Posterior vena cava (tissue), 2 donors: ENCODE measurements around the gene AZU1. TPM values are rescaled to one million over a fixed set of nuclear protein-coding genes. Genes with fewer than 3 reads are reported as not detected.

Experiments
- DNase-seq: peaks from one replicate; pipeline ENCODE4 v3.0.0-alpha.2; 2020; ENCODE audit warnings: low spot score
- intact Hi-C, 2 donors: fragments of 100-400 bp; cut with DNase I; formaldehyde crosslinking; loops; one replicate each; pipeline versions ENCODE4 v1.14.1 to v1.14.2; 2022 to 2023
- microRNA-seq, 2 donors: library from miRNA; unstranded; fragments of <30 nt; microRNA quantifications; one replicate each; pipeline ENCODE4 v1.2.0, GENCODE V29; 2020 to 2021; ENCODE audit warnings: borderline microRNAs expressed in 2 of 2
- total RNA-seq, 2 donors: library from RNA; stranded (reverse); fragmentation: NEBNext Ultra II Directional; extraction: Animal tissue kit (Norgen Biotek cat#: 25700); gene quantifications; one replicate each; pipeline ENCODE4 v1.2.1, GENCODE V29; 2021
- donor health status: DM: yes; HTN: yes; CAD: no.
- donor health status: DM: yes; HTN: yes; CAD: no.

Gene AZU1
- total RNA-seq, 2 donors from 2014 or later, result 0.29 TPM; not detected in 1

DNA sequence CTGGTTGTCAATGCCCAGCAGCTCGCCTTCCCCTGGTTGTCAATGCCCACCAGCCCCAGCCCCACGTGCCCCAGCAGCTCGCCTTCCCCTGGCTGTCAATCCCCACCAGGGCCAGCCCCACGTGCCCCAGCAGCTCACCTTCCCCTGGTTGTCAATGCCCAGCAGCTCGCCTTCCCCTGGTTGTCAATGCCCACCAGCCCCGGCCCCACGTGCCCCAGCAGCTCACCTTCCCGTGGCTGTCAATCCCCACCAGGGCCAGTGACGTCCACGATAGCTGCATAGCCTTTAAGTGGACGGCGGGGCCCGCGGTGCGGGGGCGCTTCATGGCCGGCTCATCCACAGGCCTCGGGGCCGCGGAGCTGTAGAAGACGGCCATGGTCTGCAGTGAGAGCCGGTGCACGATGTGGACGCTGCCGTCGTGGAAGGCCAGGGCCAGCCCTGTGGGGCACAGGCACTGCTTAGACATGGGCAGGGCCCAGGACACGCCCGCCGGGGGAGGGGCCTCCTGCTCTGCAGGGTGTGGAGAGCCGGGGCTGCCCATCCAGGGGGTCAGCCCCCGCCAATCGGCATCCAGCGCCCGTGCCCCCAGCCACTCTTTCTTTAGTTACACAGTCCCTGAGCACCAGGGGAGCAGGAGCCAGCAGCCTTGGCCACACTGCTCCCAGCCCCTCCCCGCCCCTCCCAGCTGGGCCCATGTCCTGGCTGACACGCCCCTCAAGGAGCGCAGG is 52.2 kb downstream of the AZU1 start:
- intact Hi-C loops, result loop anchor here in 1 of 2 donors (10.0 kb wide), 1 partner anchor 295 kb away; the partner anchor contains the start of gene SBNO2
- DNase-seq, result peak; percentile 70

Small RNAs within 50 kb of the gene (microRNA-seq; reads per million reads assigned to microRNA genes)
- 1.6 to 3.5 reads per million in 2 donors for gene MIR3187
- 0.26 to 0.32 reads per million in 2 donors for gene MIR4745

Other genes with a start within 250 kb of the AZU1 start
- gene HCN2, start 238.0 kb upstream of the AZU1 start, total RNA-seq, result under 1 TPM; 0.10 to 0.37 TPM
- gene POLRMT, start 194.3 kb upstream of the AZU1 start, total RNA-seq, result 10 to 100 TPM; 25.6 to 30.7 TPM
- under 1 TPM in 1 of 2 donors, not detected in 1; 0.37 TPM for gene FGF22, start 188.0 kb upstream of the AZU1 start, total RNA-seq
- gene RNF126, start 164.6 kb upstream of the AZU1 start, total RNA-seq, result 10 to 100 TPM; 24.5 to 27.1 TPM
- gene FSTL3, start 151.4 kb upstream of the AZU1 start, total RNA-seq, result 100 to 1,000 TPM; 234 to 270 TPM
- gene PRSS57, start 132.4 kb upstream of the AZU1 start, total RNA-seq, result not detected
- 100 to 1,000 TPM in 1 of 2 donors, 10 to 100 TPM in 1; 89.6 to 128 TPM for gene PALM, start 118.9 kb upstream of the AZU1 start, total RNA-seq
- gene MISP, start 76.7 kb upstream of the AZU1 start, total RNA-seq, result under 1 TPM in 1 of 2 donors, not detected in 1; 0.14 TPM
- gene PTBP1, start 30.4 kb upstream of the AZU1 start, total RNA-seq, result 100 to 1,000 TPM; 151 to 168 TPM
- gene PLPPR3, start 5.9 kb upstream of the AZU1 start, total RNA-seq, result not detected
- gene PRTN3, start 13.2 kb downstream of the AZU1 start, total RNA-seq, result under 1 TPM in 1 of 2 donors, not detected in 1; 0.38 TPM
- 1 to 10 TPM in 1 of 2 donors, under 1 TPM in 1; 0.33 to 2.2 TPM for gene ELANE, start 24.5 kb downstream of the AZU1 start, total RNA-seq
- 100 to 1,000 TPM; 122 to 297 TPM for gene CFD, start 31.8 kb downstream of the AZU1 start, total RNA-seq
- 10 to 100 TPM; 29.4 to 33.6 TPM for gene MED16, start 65.3 kb downstream of the AZU1 start, total RNA-seq
- gene RNU6-9, start 65.6 kb downstream of the AZU1 start, total RNA-seq, result not detected
- gene R3HDM4, start 85.4 kb downstream of the AZU1 start, total RNA-seq, result 10 to 100 TPM; 36.2 to 41.5 TPM
- not detected for gene KISS1R, start 89.5 kb downstream of the AZU1 start, total RNA-seq
- 1 to 10 TPM; 6.3 to 10.0 TPM for gene ARID3A, start 98.2 kb downstream of the AZU1 start, total RNA-seq
- 10 to 100 TPM; 13.4 to 17.2 TPM for gene WDR18, start 156.5 kb downstream of the AZU1 start, total RNA-seq
- gene GRIN3B, start 172.6 kb downstream of the AZU1 start, total RNA-seq, result under 1 TPM in 1 of 2 donors, not detected in 1; 0.05 TPM
- 10 to 100 TPM; 96.5 to 99.8 TPM for gene TMEM259, start 193.3 kb downstream of the AZU1 start, total RNA-seq
- not detected for gene RNU6-2, start 193.7 kb downstream of the AZU1 start, total RNA-seq
- gene CNN2, start 198.8 kb downstream of the AZU1 start, total RNA-seq, result 100 to 1,000 TPM in 1 of 2 donors, 10 to 100 TPM in 1; 94.7 to 136 TPM
- gene ABCA7, start 212.3 kb downstream of the AZU1 start, total RNA-seq, result 1 to 10 TPM; 4.0 to 4.4 TPM
- gene ARHGAP45, start 239.3 kb downstream of the AZU1 start, total RNA-seq, result 10 to 100 TPM in 1 of 2 donors, 1 to 10 TPM in 1; 10.0 to 26.8 TPM